ENCODE results near the gene CAPN11.
"Not testable (repeated sequence)": the region's sequence is repeated elsewhere in the genome, so short reads cannot be mapped to it uniquely, and the experiment has no call there.

The CAPN11 gene

DNA sequence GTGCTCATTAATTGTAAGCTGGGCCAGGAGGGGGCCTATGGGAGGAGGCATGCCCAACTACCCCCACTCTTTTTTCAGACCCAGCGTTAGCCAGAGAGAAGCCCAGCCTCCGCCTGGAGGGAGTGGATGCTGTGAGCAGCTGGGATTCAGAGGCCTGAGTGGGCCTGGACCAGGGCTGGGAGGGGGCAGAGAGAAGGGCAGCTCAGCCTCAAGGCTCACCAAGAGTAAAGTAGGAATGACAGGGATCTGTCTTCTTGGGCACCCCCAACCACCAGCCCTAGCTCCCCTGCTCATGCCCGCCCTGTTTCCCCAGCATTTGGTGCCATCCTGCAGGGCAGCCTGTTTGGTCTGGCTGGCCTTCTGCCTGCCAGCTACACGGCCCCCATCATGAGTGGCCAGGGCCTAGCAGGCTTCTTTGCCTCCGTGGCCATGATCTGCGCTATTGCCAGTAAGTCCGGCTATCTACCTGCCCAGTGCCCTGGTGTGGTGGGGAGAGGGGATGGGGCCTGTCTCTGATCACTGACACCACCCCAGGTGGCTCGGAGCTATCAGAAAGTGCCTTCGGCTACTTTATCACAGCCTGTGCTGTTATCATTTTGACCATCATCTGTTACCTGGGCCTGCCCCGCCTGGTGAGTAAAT, 71.5 kb downstream of the CAPN11 start:
- no peak for DNase-seq

DNA sequence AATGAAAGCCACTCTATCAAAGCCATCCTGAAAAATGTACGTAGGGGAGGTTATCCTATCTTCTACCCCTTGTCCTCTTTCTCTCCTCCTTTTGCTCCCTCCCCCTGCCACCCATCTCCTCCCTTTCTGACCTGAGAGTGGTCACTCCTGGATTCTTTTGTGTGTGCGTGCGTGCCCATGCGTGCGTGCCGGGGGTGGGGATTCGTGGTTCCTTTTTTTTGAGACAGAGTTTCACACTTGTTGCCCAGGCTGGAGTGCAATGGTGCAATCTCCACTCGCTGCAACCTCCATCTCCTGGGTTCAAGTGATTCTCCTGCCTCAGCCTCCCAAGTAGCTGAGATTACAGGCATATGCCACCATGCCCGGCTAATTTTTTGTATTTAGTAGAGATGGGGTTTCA, 72.8 kb downstream of the CAPN11 start:
- DNase-seq: not testable (repeated sequence)

DNA sequence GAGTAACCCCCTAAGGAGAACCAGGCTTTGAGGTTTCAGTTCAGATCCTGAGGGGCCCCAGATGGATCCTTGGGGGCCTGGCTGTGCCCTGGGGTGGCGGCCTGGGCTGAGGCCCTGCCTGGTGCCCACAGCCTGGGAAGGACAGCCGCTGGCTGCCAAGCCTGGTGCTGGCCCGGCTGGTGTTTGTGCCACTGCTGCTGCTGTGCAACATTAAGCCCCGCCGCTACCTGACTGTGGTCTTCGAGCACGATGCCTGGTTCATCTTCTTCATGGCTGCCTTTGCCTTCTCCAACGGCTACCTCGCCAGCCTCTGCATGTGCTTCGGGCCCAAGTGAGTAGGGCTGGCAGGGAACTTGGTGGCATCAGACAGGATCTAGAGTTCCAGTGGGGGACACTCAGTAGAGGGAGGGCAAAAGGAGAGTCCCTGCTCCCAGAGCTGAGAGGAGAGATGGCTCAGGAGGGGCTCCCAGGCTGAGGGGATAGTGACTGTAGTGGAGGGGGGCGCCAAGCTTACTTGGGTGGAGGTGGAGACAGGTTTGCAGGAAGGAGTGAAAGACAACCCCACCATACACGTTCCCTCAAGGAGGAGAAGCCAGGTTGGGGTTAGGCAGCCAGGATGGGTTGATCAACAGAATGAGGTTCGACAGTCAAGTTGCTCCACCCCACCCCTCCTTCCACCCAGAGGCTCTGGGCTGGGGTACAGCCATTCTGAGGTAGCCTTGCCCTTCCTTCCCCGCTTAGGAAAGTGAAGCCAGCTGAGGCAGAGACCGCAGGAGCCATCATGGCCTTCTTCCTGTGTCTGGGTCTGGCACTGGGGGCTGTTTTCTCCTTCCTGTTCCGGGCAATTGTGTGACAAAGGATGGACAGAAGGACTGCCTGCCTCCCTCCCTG, 74.3 kb downstream of the CAPN11 start:
- no peak for DNase-seq

DNA sequence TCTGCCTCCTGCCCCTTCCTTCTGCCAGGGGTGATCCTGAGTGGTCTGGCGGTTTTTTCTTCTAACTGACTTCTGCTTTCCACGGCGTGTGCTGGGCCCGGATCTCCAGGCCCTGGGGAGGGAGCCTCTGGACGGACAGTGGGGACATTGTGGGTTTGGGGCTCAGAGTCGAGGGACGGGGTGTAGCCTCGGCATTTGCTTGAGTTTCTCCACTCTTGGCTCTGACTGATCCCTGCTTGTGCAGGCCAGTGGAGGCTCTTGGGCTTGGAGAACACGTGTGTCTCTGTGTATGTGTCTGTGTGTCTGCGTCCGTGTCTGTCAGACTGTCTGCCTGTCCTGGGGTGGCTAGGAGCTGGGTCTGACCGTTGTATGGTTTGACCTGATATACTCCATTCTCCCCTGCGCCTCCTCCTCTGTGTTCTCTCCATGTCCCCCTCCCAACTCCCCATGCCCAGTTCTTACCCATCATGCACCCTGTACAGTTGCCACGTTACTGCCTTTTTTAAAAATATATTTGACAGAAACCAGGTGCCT, 75.0 kb downstream of the CAPN11 start:
- no peak for DNase-seq

Measured in NCI-H1417 (cell line).